Heart left ventricle (tissue), 16 donors: ENCODE results near the gene GRIK5. TPM values are rescaled to one million over a fixed set of nuclear protein-coding genes. Genes with fewer than 3 reads are reported as not detected.

Experiments used
- ATAC-seq, 4 donors: fragments of 200-7000 bp; cut with Tn5 transposase; one replicate each; pipeline ENCODE4 v1.9.1; 2020 to 2022; ENCODE audit warnings: moderate library complexity in 4 of 4, mild to moderate bottlenecking in 3 of 4, moderate number of reproducible peaks in 1 of 4
- DNase-seq, 5 donors: peaks; one replicate each; pipeline ENCODE4 v3.0.0-alpha.2; 2020
- H3K27ac ChIP-seq, 12 donors: fragments of 200-600 bp; sonication (generic) in 4 of 12; one replicate each; pipeline versions ENCODE4 v1.5.0 to v1.8.0; 2016 to 2022; ENCODE audit warnings: mild to moderate bottlenecking in 2 of 12
- H3K27me3 ChIP-seq, 9 donors: fragments of 200-600 bp; sonication (generic) in 2 of 9; one replicate each; pipeline versions ENCODE4 v1.5.1 to v1.8.0; 2016 to 2022; ENCODE audit warnings: mild to moderate bottlenecking in 3 of 9
- H3K36me3 ChIP-seq, 9 donors: fragments of 200-600 bp; sonication (generic) in 2 of 9; one replicate each; pipeline versions ENCODE4 v1.5.0 to v1.8.0; 2018 to 2022; ENCODE audit warnings: mild to moderate bottlenecking in 2 of 9
- H3K4me1 ChIP-seq, 12 donors: fragments of 200-600 bp; sonication (generic) in 4 of 12; one replicate each; pipeline versions ENCODE4 v1.5.0 to v1.8.0; 2016 to 2022; ENCODE audit warnings: mild to moderate bottlenecking in 3 of 12
- H3K4me3 ChIP-seq, 12 donors: fragments of 200-600 bp; sonication (generic) in 4 of 12; one replicate each; pipeline versions ENCODE4 v1.5.0 to v1.8.0; 2017 to 2022; ENCODE audit warnings: mild to moderate bottlenecking in 9 of 12, moderate library complexity in 4 of 12
- H3K9me3 ChIP-seq, 12 donors: fragments of 200-600 bp; sonication (generic) in 4 of 12; one replicate each; pipeline versions ENCODE4 v1.5.0 to v1.8.0; 2016 to 2022; ENCODE audit warnings: mild to moderate bottlenecking in 1 of 12
- POLR2A ChIP-seq, 2 donors: fragments of 450-650 bp; IDR thresholded peaks; one replicate each; pipeline ENCODE4 v1.6.1; 2017; ENCODE audit warnings: antibody characterized with exemption in 2 of 2, mild to moderate bottlenecking in 2 of 2, moderate library complexity in 2 of 2
- WGBS, 4 donors: extraction: QIAGEN DNeasy Blood & Tissue Kit in 2 of 4; methylation state at CpG; one replicate each; pipeline versions ENCODE4 v1.1.5 to v1.1.7; 2013 to 2018; 5-methylcytosine and 5-hydroxymethylcytosine counted together
- intact Hi-C, 10 donors: fragments of 100-400 bp; cut with DNase I; formaldehyde crosslinking; loops; one replicate each; pipeline versions ENCODE4 v1.11.1 to v1.14.2; 2022
- polyA plus RNA-seq, 2 donors: library from polyadenylated mRNA; stranded (reverse); fragments of 200-250 nt; gene quantifications; one replicate each; pipeline ENCODE4 v1.2.3, GENCODE V29; 2013
- total RNA-seq, 9 donors: library from RNA; depleted of rRNA in 2 of 9; stranded (reverse); fragments of >200 nt in 2 of 9; fragmentation: NEBNext Ultra II Directional in 3 of 9; extraction: Animal tissue kit (Norgen Biotek cat#: 25700) in 3 of 9; gene quantifications; one replicate each; pipeline versions ENCODE4 v1.1.0 to v1.2.4, GENCODE V29; 2016 to 2023
- TF ChIP-seq, protein P1 (sequence below), 12 donors: fragments of 200-600 bp; sonication (generic) in 4 of 12; IDR thresholded peaks; one replicate each; pipeline versions ENCODE4 v1.5.0 to v1.8.0; 2018 to 2022; ENCODE audit warnings: antibody characterized with exemption in 12 of 12, mild to moderate bottlenecking in 5 of 12
- donor health status: ischemic (EF 13 %, LVEDD 7.1; RV severe dilation, severe dysfunction).
- donor health status: healthy with polysubstance abuse.
- donor health status: DM: no; HTN: yes; CAD: no.
- donor health status: DM: no; HTN: no; CAD: no.
- donor health status: ischemic (EF 25% LVEDD 6.9; RV normal size, moderate dysfunction).
- donor health status: ischemic (EF 25% LVEDD 5.7; RV mildly dilated, moderate dysfunction).
- donor health status: healthy.
- donor health status: DM: yes; HTN: yes; CAD: no.
- donor health status: ischemic (EF 35%, LVEDD 5.7; RV mildly dilated, moderate dysfunction).
- donor health status: nonischemic (EF 11% LVEDD 7.7; RV severe dilation, severe dysfunction).
- donor health status: DM: yes; HTN: yes; CAD: no.
- donor health status: PGD.
- donor health status: ischemic (EF 29% LVEDD 5.4; RV normal size, mild dysfunction).
- donor health status: nonischemic (EF 23%, LVEDD 6.1; RV moderate dilation, normal function).

Gene GRIK5
- total and polyA plus RNA-seq, 11 donors = 0.28 to 9.0 (median 2.5) TPM

DNA sequence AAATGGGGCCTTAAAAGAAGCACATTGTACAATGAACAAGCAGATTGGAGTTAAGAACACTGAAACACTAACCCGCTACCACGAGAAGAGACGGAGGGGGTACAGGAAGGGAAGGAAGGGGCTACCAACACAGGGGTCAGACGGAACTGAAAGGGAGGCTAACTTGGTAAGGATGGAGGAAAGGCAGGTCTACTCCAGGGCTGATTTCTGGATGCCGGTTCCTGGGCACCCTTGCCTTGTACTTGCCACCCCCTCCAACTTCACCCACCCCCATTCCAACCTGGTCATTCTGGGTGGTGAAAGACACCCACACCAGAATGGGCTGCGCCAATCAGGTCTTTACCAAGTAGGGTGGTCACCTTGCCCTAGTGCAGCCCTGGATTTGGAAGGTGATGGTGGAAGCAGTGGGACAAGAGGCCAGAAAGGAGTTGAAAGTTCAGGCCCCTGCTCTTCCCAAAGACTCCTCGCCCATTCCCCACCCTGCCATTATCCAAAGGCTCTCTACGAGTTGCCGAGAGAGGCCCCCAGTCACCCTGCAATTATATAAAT lies 16.3 kb upstream of the GRIK5 start:
- H3K4me3 ChIP-seq = no peak overlapping the region
- H3K4me1 ChIP-seq = peaks cover 0 to 23% (median 0%) of the 10 kb centered on the region in 12 donors
- TF ChIP-seq, protein P1, sequence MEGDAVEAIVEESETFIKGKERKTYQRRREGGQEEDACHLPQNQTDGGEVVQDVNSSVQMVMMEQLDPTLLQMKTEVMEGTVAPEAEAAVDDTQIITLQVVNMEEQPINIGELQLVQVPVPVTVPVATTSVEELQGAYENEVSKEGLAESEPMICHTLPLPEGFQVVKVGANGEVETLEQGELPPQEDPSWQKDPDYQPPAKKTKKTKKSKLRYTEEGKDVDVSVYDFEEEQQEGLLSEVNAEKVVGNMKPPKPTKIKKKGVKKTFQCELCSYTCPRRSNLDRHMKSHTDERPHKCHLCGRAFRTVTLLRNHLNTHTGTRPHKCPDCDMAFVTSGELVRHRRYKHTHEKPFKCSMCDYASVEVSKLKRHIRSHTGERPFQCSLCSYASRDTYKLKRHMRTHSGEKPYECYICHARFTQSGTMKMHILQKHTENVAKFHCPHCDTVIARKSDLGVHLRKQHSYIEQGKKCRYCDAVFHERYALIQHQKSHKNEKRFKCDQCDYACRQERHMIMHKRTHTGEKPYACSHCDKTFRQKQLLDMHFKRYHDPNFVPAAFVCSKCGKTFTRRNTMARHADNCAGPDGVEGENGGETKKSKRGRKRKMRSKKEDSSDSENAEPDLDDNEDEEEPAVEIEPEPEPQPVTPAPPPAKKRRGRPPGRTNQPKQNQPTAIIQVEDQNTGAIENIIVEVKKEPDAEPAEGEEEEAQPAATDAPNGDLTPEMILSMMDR (IDR thresholded peaks at IDR 0.05) = no peak
- TF ChIP-seq POLR2A (IDR thresholded peaks at IDR 0.05) = no peak
- H3K9me3 ChIP-seq = no peaks in the 10 kb centered on the region
- no peaks in the 10 kb centered on the region for H3K27me3 ChIP-seq
- H3K36me3 ChIP-seq = peaks cover 0 to 27% (median 9%) of the 10 kb centered on the region in 9 donors
- intact Hi-C loops = no loop called here
- DNase-seq (no peak), ATAC-seq (no peak)
- 85 to 88% (median 87%) methylated on average over 8 to 9 of the region's 9 CpGs for WGBS, 4 donors
- H3K27ac ChIP-seq = no peak overlapping the region

DNA sequence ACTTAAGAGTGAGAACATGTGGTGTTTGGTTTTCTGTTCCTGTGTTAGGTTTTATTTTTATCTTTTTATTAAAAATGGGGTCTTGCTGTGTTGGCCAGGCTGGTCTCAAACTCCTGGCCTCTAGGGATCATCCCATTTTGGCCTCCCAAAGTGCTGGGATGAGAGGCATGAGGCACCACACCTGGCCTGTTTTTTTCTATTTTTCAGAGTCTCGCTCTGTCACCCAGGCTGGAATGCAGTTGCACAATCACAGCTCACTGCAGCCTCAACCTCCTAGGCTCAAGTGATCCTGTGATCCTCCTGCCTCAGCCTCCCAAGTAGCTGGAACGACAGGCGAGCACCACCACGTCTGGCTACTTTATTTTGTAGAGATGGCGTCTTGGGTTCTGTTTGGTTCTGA lies 13.5 kb upstream of the GRIK5 start:
- peaks cover 2 to 54% (median 36%) of the 10 kb centered on the region in 9 donors for H3K36me3 ChIP-seq
- intact Hi-C loops = no loop called here
- ATAC-seq = no peak

DNA sequence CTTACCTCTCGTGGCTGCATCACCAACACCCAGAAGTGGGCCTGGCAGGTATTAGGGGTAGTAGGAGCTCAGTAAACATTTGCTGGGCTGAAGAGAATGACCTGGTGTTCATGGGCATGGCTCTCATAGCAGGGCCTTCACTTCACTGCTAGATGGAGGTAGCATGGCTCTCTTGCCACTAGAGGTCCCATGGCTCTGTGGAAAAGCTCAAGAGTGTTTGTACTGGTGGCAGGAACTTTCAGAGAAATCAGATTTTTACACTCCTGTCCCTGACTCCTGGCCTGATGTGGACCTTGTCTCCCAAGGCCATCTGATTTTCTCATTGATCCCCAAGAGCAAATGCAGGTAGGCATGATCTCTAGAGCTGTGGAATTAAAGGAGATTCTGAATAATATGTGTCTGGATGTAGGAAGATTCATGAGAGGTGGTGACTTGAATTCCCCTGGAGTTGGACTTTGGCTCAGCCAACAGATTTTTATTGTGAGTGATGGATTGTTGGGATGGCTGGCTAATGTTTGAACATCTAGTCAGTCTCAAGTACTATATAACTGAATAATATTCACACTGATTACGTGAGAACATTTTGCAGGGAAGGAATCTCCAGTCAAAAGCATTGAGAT lies 11.7 kb upstream of the GRIK5 start:
- Histone ChIP-seq H3K4me3 (no peak overlapping the region), H3K27me3 (no peaks in the 10 kb centered on the region), H3K4me1 (peaks cover 0 to 18% (median 12%) of the 10 kb centered on the region in 12 donors), H3K36me3 (peaks cover 2 to 58% (median 41%) of the 10 kb centered on the region in 9 donors), H3K9me3 (no peaks in the 10 kb centered on the region), H3K27ac (no peak overlapping the region)
- no peak for TF ChIP-seq POLR2A (IDR thresholded peaks at IDR 0.05)
- TF ChIP-seq, protein P1 (IDR thresholded peaks at IDR 0.05) = peak in 9 of 12 donors; percentile 24 to 46 (median 35)
- DNase-seq (no peak), ATAC-seq (peak in 3 of 4 donors; percentile 14 to 44 (median 21))
- intact Hi-C loops = no loop called here
- WGBS, 4 donors = 63 to 80% (median 75%) methylated on average over 2 of the region's 2 CpGs

More for the DNA sequence above, 13.5 kb upstream of the GRIK5 start:
- 96 to 99% (median 97%) methylated on average over 5 of the region's 5 CpGs for WGBS, 4 donors
- no peak for TF ChIP-seq POLR2A (IDR thresholded peaks at IDR 0.05)
- TF ChIP-seq, protein P1 (IDR thresholded peaks at IDR 0.05) = no peak
- H3K27me3 ChIP-seq = no peaks in the 10 kb centered on the region
- DNase-seq = no peak
- no peak overlapping the region for H3K4me3 ChIP-seq
- no peaks in the 10 kb centered on the region for H3K9me3 ChIP-seq
- peaks cover 0 to 7% (median 0%) of the 10 kb centered on the region in 12 donors for H3K4me1 ChIP-seq
- no peak overlapping the region for H3K27ac ChIP-seq

DNA sequence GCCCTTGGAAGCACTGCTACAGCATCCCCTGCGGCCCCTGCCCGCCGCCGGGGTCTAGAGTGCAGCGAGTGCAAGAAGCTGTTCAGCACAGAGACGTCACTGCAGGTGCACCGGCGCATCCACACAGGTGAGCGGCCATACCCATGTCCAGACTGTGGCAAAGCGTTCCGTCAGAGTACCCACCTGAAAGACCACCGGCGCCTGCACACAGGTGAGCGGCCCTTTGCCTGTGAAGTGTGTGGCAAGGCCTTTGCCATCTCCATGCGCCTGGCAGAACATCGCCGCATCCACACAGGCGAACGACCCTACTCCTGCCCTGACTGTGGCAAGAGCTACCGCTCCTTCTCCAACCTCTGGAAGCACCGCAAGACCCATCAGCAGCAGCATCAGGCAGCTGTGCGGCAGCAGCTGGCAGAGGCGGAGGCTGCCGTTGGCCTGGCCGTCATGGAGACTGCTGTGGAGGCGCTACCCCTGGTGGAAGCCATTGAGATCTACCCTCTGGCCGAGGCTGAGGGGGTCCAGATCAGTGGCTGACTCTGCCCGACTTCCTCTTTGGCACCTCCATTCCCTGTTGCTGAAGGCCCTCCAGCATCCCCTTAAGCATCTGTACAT lies 10.9 kb upstream of the GRIK5 start:
- no peak for ATAC-seq
- 90 to 96% (median 93%) methylated on average over 20 to 28 of the region's 28 CpGs for WGBS, 4 donors

More for the DNA sequence above, 10.9 kb upstream of the GRIK5 start:
- intact Hi-C loops = no loop called here
- TF ChIP-seq POLR2A (IDR thresholded peaks at IDR 0.05) = no peak
- TF ChIP-seq, protein P1 (IDR thresholded peaks at IDR 0.05) = no peak
- no peaks in the 10 kb centered on the region for H3K9me3 ChIP-seq
- no peaks in the 10 kb centered on the region for H3K27me3 ChIP-seq
- peaks cover 2 to 58% (median 41%) of the 10 kb centered on the region in 9 donors for H3K36me3 ChIP-seq
- H3K4me1 ChIP-seq = peaks cover 0 to 20% (median 12%) of the 10 kb centered on the region in 12 donors
- peak in 1 of 5 donors; percentile 53 for DNase-seq
- H3K27ac ChIP-seq = no peak overlapping the region
- no peak overlapping the region for H3K4me3 ChIP-seq
